Mesodermal cell (in vitro differentiated cells): ENCODE data around the gene HLCS.
"Not testable (repeated sequence)": the region's sequence is repeated elsewhere in the genome, so short reads cannot be mapped to it uniquely, and the experiment has no call there.

Experiments used
- H3K27ac ChIP-seq: 2 replicates; pipeline ENCODE4 v1.7.0; 2013; ENCODE audit warnings: mild to moderate bottlenecking, low read depth, low read length, moderate library complexity; ENCODE audit not compliant: severe bottlenecking
- H3K36me3 ChIP-seq: 2 replicates; pipeline ENCODE4 v1.7.1; 2013; ENCODE audit warnings: mild to moderate bottlenecking, low read length, moderate library complexity; ENCODE audit not compliant: control insufficient read depth, insufficient read depth
- H3K4me1 ChIP-seq: one replicate; pipeline ENCODE4 v1.7.1; 2013; ENCODE audit warnings: mild to moderate bottlenecking, low read length; ENCODE audit not compliant: insufficient read depth, control insufficient read depth, poor library complexity, severe bottlenecking
- H3K4me3 ChIP-seq: 2 replicates; pipeline ENCODE4 v1.7.0; 2013; ENCODE audit warnings: low read length, control low read depth, mild to moderate bottlenecking; ENCODE audit not compliant: insufficient read depth, poor library complexity, severe bottlenecking; ENCODE audit errors: extremely low read depth
- H3K9me3 ChIP-seq: 2 replicates; pipeline ENCODE4 v1.7.1; 2013; ENCODE audit warnings: mild to moderate bottlenecking, low read length, moderate library complexity; ENCODE audit not compliant: control insufficient read depth
- WGBS, 2 experiments: methylation state at CpG; one replicate each; pipeline ENCODE4 v1.1.5; 2013; ENCODE audit warnings: missing lambda C conversion rate in 2 of 2; ENCODE audit not compliant: insufficient coverage in 2 of 2; 5-methylcytosine and 5-hydroxymethylcytosine counted together

The HLCS gene

DNA sequence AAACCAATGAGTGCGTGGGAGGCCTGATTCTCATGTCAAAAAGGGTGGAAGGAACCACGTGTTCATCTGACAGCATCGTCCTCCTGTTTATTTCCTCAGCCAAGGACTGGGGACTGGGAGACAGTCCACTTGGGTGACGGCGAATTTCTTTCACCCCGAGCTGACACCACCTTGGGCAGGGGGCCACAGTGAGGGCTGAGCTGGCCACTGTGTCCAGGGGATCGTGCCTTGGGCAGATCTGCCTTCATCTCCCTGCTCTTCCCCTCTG lies 145.5 kb downstream of the HLCS start:
- H3K4me3 ChIP-seq: no peak overlapping the region
- no peaks in the 10 kb centered on the region for H3K36me3 ChIP-seq
- no peaks in the 10 kb centered on the region for H3K4me1 ChIP-seq
- H3K9me3 ChIP-seq: no peaks in the 10 kb centered on the region
- no peak overlapping the region for H3K27ac ChIP-seq
- 89 to 94% methylated on average over 3 to 7 of the region's 7 CpGs for WGBS, 2 experiments

DNA sequence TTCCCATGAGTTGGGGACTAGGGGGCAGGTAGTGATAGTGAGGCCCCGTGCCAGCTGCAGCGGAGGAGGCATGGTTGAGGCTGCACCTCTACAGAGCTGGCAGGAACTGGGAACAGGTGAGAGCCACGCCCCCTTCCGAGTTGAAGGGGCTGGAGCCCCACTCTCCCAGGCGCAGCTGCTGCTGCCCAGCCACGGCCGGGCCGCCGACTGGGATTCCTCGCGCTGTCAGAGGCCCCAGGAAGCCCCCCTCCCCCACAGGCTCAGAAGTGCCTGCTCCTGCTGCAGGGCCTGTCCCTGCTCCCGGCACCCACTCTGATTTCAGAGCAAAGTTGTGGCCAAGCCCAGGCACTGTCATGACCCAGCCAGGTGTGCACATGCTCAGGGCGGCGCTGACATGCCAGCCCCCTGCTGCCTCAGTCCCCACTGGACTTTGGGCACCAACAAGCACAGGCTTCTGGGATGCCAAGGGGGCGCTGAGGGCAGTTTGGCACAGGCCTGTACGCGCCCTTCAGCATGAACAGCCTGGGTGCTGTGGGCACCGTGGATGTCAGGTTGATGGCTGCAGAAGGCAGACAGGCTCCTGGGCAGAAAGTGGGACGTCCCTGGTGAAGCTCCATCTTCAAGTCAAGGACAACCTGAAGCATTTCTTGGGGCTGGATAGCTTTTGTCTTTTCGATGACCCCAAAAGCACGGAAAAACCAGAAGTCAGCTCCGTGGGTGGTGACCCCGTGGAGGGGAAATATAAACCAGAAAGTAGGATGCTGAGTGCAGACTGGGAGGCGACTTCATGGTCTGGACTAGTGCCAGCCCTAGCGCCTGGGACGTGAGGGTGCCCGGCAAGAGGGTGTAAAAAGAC lies 146.1 kb downstream of the HLCS start:
- Histone ChIP-seq H3K9me3 (no peaks in the 10 kb centered on the region), H3K4me3 (no peak overlapping the region), H3K27ac (no peak overlapping the region), H3K4me1 (no peaks in the 10 kb centered on the region), H3K36me3 (no peaks in the 10 kb centered on the region)
- WGBS, 2 experiments: 67 to 69% methylated on average over 25 to 27 of the region's 27 CpGs

DNA sequence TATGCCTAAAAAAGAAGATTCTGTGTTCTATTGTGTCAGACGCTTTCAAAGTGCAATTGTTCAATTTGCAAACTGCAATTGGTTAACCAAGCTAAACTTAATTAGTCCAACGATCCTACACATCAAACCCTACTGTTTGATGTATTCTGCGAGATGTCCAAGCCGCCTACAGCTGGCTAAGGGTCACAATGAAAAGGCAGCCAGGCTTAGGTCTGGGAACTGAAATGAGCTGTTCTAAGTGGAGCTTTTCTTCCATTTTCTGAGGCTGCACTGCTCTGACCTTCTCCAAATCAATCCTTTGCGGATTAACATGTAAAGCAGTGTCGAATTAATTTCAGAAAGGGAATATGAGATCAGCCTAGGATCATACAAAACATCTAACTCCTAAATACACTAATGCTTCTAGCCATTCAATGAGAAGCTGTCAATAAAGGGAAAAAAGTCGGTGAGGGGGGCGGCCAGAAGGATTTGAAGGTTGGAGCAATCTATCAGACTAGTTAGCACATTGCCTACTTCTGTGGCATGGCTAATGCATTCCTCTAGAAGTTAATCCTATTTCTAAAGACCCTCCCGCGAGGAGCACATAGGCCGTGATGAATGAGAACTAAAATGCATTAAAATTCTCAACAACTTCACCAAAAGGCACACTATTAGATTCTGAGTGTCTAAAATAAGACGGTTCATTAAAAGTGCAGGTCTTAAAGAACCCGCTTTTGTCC lies 148.6 kb downstream of the HLCS start:
- no peaks in the 10 kb centered on the region for H3K9me3 ChIP-seq
- H3K4me3 ChIP-seq: no peak overlapping the region
- H3K27ac ChIP-seq: no peak overlapping the region
- no peaks in the 10 kb centered on the region for H3K36me3 ChIP-seq
- H3K4me1 ChIP-seq: no peaks in the 10 kb centered on the region
- WGBS, 2 experiments: 83 to 92% methylated on average over 3 to 6 of the region's 13 CpGs

DNA sequence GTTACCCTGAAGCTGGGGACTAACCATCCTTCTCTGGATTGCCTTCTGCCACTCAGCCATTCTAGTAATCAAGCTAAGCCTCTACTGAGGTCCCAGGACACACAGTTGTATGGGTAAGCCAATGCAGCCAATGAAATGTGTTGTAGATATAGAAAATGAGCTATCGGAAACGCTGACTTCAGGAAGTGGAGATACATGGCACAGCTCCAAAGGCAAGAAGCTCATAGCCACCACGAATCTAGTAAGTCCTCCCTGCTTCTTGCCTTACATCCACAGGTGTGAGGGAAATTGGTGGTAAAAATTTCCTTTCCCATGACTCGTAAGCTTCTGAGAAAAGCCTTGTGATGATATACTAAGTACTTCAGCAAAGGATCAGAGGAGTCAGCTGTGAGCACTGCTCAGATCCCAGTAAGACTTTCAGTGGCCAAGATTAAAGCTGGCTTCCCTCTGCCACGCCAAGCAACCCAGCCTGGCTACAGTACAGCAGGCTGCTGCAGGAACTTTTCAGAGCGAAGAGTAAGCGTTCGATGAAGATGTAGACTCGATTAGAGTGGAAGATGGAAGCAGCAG lies 149.8 kb downstream of the HLCS start:
- Histone ChIP-seq H3K4me1 (no peaks in the 10 kb centered on the region), H3K9me3 (no peaks in the 10 kb centered on the region), H3K36me3 (no peaks in the 10 kb centered on the region), H3K27ac (no peak overlapping the region), H3K4me3 (no peak overlapping the region)
- WGBS, 2 experiments: 95 to 100% methylated on average over 4 to 8 of the region's 9 CpGs

DNA sequence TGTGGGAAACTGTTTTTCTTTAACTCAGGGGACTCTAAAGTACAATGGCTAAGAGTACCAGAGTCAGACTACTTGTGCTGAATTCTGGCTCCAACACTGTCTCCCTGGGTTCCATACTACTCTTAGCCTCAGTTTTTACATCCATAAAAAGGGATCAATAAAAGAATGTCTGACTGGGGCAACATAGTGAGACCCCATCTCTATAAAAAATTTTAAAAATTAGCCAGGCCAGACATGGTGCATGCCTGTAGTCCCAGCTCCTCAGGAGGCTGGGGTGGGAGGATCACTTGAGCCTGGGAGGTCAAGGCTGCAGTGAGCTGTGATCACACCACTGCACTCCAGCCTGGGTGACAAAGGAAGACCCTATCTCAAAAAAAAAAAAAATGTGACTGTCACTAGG lies 150.4 kb downstream of the HLCS start:
- H3K36me3 ChIP-seq, H3K27ac ChIP-seq, H3K4me1 ChIP-seq, H3K4me3 ChIP-seq, H3K9me3 ChIP-seq: not testable (repeated sequence)

DNA sequence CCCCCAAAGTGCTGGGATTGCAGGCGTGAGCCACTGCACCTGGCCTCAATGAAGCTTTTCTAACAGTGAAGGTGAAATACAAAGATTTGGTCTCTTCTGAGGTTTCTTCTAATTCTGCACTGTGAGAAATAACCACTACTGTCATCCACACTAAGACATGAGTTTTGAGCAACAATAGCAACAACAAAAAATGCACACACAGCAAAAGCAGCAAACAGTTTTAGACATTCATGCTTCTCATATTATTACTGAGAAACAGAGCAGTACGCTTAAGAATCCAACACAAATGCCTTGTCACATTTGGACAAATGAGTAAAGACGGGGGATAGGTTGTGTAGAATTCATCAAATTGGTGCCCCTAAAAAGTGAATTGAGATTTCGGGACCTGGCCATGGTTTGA lies 151.2 kb downstream of the HLCS start:
- Histone ChIP-seq H3K9me3 (no peaks in the 10 kb centered on the region), H3K27ac (no peak overlapping the region), H3K36me3 (no peaks in the 10 kb centered on the region), H3K4me1 (no peaks in the 10 kb centered on the region), H3K4me3 (no peak overlapping the region)
- 93% methylated on average over 2 of the region's 4 CpGs; no CpG with 5 or more reads in 1 of the 2 experiments for WGBS, 2 experiments

DNA sequence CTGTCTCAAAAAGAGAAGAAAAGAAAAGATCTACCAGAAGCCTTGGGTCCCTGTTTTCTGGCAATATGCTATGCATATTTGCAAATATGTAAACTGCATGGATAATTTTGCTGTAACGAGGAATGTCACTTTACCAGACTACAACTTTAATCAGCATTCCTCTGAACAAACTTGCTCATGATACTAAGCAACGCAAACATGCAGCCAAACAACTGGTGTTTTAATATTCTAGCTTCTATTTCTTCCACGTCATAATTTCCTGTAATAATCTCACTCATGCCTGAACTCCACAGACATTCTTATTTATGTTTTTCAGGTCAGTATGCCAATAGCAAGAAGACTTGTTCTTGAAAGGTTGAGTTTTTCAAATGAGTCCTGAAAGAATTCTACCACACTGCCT lies 153.4 kb downstream of the HLCS start:
- Histone ChIP-seq H3K4me3 (no peak overlapping the region), H3K9me3 (no peaks in the 10 kb centered on the region), H3K27ac (no peak overlapping the region), H3K4me1 (no peaks in the 10 kb centered on the region), H3K36me3 (no peaks in the 10 kb centered on the region)
- WGBS, 2 experiments: 90 to 100% methylated on average over 2 of the region's 3 CpGs

DNA sequence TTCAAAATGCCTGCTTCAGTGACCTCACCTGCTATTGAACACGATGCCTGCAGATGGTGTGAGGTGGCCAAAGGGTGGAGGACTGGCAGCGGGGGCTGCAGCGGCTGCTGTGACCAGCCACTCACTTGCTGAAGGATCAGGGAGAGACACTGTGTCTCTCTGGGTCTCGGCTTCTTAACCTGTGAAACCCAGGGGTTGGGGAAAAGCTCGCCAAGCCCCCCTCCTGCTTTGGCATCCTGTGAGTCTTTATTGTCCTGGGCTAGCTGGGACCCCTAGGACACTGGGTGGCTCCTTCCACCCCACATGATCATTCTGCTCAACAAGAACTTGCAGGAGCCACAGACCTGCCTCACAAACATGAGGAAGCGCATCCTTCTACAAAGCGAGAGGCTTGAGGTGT lies 154.7 kb downstream of the HLCS start:
- Histone ChIP-seq H3K36me3 (no peaks in the 10 kb centered on the region), H3K9me3 (no peaks in the 10 kb centered on the region), H3K4me3 (no peak overlapping the region), H3K4me1 (no peaks in the 10 kb centered on the region), H3K27ac (no peak overlapping the region)
- WGBS, 2 experiments: 87 to 88% methylated on average over 5 to 7 of the region's 7 CpGs

DNA sequence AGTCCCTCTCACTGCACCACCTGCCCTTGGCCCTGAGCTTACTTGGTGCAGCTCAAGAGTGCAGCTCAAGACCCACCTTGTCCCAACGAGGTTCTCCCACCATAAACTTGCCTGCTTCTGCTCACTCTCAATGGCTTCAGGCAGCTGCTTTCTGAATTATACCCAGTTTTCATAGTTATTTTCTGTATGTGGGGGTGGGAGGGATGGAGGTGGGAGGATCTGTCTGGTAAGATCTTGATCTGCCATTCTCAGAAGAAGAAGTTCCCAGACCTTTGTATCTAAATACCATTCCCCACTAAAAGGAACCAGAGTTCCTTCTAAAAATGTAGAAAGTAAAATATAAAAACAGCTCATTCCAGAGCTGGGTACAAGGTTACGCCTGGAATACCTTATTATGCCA lies 156.0 kb downstream of the HLCS start:
- H3K4me3 ChIP-seq: no peak overlapping the region
- H3K9me3 ChIP-seq: no peaks in the 10 kb centered on the region
- H3K27ac ChIP-seq: no peak overlapping the region
- no peaks in the 10 kb centered on the region for H3K36me3 ChIP-seq
- H3K4me1 ChIP-seq: peaks cover 4% of the 10 kb centered on the region
- 80% methylated on average over 1 of the region's 2 CpGs; no CpG with 5 or more reads in 1 of the 2 experiments for WGBS, 2 experiments

DNA sequence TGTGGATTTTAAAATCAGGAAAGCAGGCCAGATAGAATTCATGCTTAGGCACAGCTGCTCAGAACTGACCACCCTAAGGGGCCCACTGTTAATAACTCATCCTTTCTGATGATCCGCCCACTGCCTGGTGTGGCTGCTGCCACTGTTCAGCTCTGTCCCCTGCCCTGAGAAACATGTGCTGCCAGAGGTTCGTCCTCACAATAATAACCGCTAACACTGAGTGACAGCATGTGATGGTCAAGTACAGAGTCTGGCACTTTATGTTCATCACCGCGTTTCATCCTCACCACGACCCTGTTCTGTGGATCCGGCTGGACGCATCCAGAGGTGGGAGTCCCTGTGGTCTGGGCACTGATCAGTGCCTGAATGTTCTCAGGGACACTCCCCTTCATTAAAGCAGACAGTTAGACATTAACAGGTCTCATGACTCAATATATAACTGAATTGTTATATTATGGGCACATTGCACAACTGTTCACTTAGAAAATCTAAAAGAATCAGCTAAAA lies 159.0 kb downstream of the HLCS start:
- WGBS, 2 experiments: 97 to 98% methylated on average over 8 of the region's 8 CpGs
- Histone ChIP-seq H3K4me1 (peaks cover 4% of the 10 kb centered on the region), H3K36me3 (no peaks in the 10 kb centered on the region), H3K9me3 (no peaks in the 10 kb centered on the region), H3K4me3 (no peak overlapping the region), H3K27ac (no peak overlapping the region)

DNA sequence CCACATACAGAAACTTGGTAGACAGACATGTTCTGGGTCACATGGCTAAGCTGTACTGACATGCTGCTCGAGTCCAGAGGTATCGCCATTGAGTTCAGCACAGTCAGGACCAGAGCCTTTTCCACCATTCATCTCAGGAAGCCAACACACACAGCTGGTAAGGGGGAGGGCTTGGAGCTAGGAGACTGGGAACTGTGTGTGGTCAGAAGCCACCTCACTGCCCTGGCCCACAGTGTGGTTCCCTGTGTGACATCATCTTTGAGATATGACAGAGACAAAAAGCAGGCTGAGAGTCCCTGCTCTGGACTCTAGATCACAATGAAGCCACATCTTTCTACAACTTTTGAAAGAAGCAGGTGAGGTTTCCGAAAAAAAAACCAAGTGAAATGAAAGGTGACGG lies 160.4 kb downstream of the HLCS start:
- Histone ChIP-seq H3K9me3 (no peaks in the 10 kb centered on the region), H3K4me3 (no peak overlapping the region), H3K36me3 (no peaks in the 10 kb centered on the region), H3K4me1 (peaks cover 4% of the 10 kb centered on the region), H3K27ac (no peak overlapping the region)
- WGBS, 2 experiments: 87 to 100% methylated on average over 3 of the region's 4 CpGs
